Measurements from ENCODE around the gene PTS.

DNA sequence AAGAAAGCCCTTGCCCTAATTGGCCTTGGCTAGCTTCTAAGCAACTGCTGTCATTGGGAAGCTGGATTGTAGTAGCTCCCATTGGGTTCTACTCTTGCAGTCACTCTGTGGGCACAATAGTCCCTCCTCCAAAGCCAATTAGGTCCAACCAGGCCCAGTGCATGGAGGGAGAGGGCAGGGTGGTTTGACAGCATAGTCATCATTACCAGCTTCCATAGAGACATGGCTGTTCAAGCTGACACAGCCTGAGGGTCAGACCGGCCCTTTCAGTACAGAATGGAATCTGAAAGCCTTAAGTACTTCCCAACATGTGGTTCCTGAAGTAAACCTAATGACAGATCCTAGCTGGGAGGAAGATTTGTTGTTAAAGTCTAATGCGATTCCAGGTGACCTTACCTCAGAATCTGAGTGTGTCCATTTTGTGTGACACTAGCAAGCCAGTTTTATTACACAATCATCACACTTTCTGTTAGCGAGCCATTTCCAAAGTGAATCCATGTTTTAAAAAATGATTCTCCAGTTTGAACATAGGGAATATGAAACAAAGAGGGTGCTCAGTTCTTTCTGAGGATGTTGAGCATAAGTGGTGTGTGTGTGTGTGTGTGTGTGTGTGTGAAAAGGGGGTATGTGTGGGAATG, 27.5 kb downstream of the PTS start:
- TF ChIP-seq, protein P1, sequence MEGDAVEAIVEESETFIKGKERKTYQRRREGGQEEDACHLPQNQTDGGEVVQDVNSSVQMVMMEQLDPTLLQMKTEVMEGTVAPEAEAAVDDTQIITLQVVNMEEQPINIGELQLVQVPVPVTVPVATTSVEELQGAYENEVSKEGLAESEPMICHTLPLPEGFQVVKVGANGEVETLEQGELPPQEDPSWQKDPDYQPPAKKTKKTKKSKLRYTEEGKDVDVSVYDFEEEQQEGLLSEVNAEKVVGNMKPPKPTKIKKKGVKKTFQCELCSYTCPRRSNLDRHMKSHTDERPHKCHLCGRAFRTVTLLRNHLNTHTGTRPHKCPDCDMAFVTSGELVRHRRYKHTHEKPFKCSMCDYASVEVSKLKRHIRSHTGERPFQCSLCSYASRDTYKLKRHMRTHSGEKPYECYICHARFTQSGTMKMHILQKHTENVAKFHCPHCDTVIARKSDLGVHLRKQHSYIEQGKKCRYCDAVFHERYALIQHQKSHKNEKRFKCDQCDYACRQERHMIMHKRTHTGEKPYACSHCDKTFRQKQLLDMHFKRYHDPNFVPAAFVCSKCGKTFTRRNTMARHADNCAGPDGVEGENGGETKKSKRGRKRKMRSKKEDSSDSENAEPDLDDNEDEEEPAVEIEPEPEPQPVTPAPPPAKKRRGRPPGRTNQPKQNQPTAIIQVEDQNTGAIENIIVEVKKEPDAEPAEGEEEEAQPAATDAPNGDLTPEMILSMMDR (IDR thresholded peaks at IDR 0.05; ENCODE audit: insufficient read depth, low read depth, low read length): no peak
- TF ChIP-seq EZH2 (IDR thresholded peaks at IDR 0.05; ENCODE audit: insufficient read depth, low read length): no peak
